ENCODE measurements around the gene SDC4.

The SDC4 gene

GRCh38 chr20:45366192-45366591, 18.0 kb upstream of the SDC4 start:
- no peak for DNase-seq
- H3K4me1 ChIP-seq (ENCODE audit: control insufficient read depth, insufficient read depth, low read length, poor library complexity, severe bottlenecking) = peaks cover 29% of the 10 kb centered on the region
- peaks cover 26% of the 10 kb centered on the region for H3K36me3 ChIP-seq (ENCODE audit: control insufficient read depth, insufficient read depth, low read length)
- no peak overlapping the region for H3K27ac ChIP-seq (ENCODE audit: insufficient read depth, low read length, poor library complexity, severe bottlenecking)
- no peaks in the 10 kb centered on the region for H3K9me3 ChIP-seq (ENCODE audit: control insufficient read depth, low read length)
- no peaks in the 10 kb centered on the region for H3K27me3 ChIP-seq (replicated peaks; ENCODE audit: control insufficient read depth, insufficient read depth, low read length, poor library complexity, severe bottlenecking)
- no peak overlapping the region for H3K4me3 ChIP-seq (ENCODE audit: insufficient read depth, low read depth, low read length, poor library complexity, severe bottlenecking)

GRCh38 chr20:45365444-45365970, 17.3 kb upstream of the SDC4 start:
- no peak overlapping the region for H3K4me3 ChIP-seq (ENCODE audit: insufficient read depth, low read depth, low read length, poor library complexity, severe bottlenecking)

GRCh38 chr20:45363611-45364492, 15.6 kb upstream of the SDC4 start:
- peak overlapping the region; percentile 92 for H3K4me3 ChIP-seq (ENCODE audit: insufficient read depth, low read depth, low read length, poor library complexity, severe bottlenecking)
- no peaks in the 10 kb centered on the region for H3K27me3 ChIP-seq (replicated peaks; ENCODE audit: control insufficient read depth, insufficient read depth, low read length, poor library complexity, severe bottlenecking)
- H3K4me1 ChIP-seq (ENCODE audit: control insufficient read depth, insufficient read depth, low read length, poor library complexity, severe bottlenecking) = peaks cover 28% of the 10 kb centered on the region

More at GRCh38 chr20:45365444-45365970, 17.3 kb upstream of the SDC4 start:
- no peak for DNase-seq
- Histone ChIP-seq H3K9me3 (ENCODE audit: control insufficient read depth, low read length) (no peaks in the 10 kb centered on the region), H3K27me3 (replicated peaks; ENCODE audit: control insufficient read depth, insufficient read depth, low read length, poor library complexity, severe bottlenecking) (no peaks in the 10 kb centered on the region), H3K4me1 (ENCODE audit: control insufficient read depth, insufficient read depth, low read length, poor library complexity, severe bottlenecking) (peaks cover 29% of the 10 kb centered on the region), H3K36me3 (ENCODE audit: control insufficient read depth, insufficient read depth, low read length) (peaks cover 26% of the 10 kb centered on the region), H3K27ac (ENCODE audit: insufficient read depth, low read length, poor library complexity, severe bottlenecking) (no peak overlapping the region)

GRCh38 chr20:45362804-45363610, 14.8 kb upstream of the SDC4 start, which contains the start of gene SYS1:
TSS of gene SYS1 (plus strand) at chr20:45363156. CDS start at chr20:45363532, 376 bp downstream.
- Histone ChIP-seq H3K4me3 (ENCODE audit: insufficient read depth, low read depth, low read length, poor library complexity, severe bottlenecking) (peak within 1 kb of the TSS; percentile 92), H3K27ac (ENCODE audit: insufficient read depth, low read length, poor library complexity, severe bottlenecking) (peak within 1 kb of the TSS; percentile 100), H3K9me3 (ENCODE audit: control insufficient read depth, low read length) (no peaks in the 10 kb centered on the region), H3K36me3 (ENCODE audit: control insufficient read depth, insufficient read depth, low read length) (peaks cover 26% of the 10 kb centered on the region), H3K27me3 (replicated peaks; ENCODE audit: control insufficient read depth, insufficient read depth, low read length, poor library complexity, severe bottlenecking) (no peaks in the 10 kb centered on the region), H3K4me1 (ENCODE audit: control insufficient read depth, insufficient read depth, low read length, poor library complexity, severe bottlenecking) (peaks cover 21% of the 10 kb centered on the region)
- peak; percentile 96 to 98 (median 98) for DNase-seq

More at GRCh38 chr20:45363611-45364492, 15.6 kb upstream of the SDC4 start:
- no peak for DNase-seq
- H3K36me3 ChIP-seq (ENCODE audit: control insufficient read depth, insufficient read depth, low read length) = peaks cover 26% of the 10 kb centered on the region
- no peaks in the 10 kb centered on the region for H3K9me3 ChIP-seq (ENCODE audit: control insufficient read depth, low read length)
- peak overlapping the region; percentile 100 for H3K27ac ChIP-seq (ENCODE audit: insufficient read depth, low read length, poor library complexity, severe bottlenecking)

- H3K36me3 ChIP-seq (ENCODE audit: control insufficient read depth, insufficient read depth, low read length) = peaks cover 17% of the 10 kb centered on the region
- H3K4me1 ChIP-seq (ENCODE audit: control insufficient read depth, insufficient read depth, low read length, poor library complexity, severe bottlenecking) = peaks cover 19% of the 10 kb centered on the region
- no peak overlapping the region for H3K4me3 ChIP-seq (ENCODE audit: insufficient read depth, low read depth, low read length, poor library complexity, severe bottlenecking)
- no peak for DNase-seq
- no peaks in the 10 kb centered on the region for H3K27me3 ChIP-seq (replicated peaks; ENCODE audit: control insufficient read depth, insufficient read depth, low read length, poor library complexity, severe bottlenecking)
- no peaks in the 10 kb centered on the region for H3K9me3 ChIP-seq (ENCODE audit: control insufficient read depth, low read length)
- no peak overlapping the region for H3K27ac ChIP-seq (ENCODE audit: insufficient read depth, low read length, poor library complexity, severe bottlenecking)
Observed at GRCh38 chr20:45361793-45362192, 13.6 kb upstream of the SDC4 start.

- Histone ChIP-seq H3K4me1 (ENCODE audit: control insufficient read depth, insufficient read depth, low read length, poor library complexity, severe bottlenecking) (peaks cover 19% of the 10 kb centered on the region), H3K27ac (ENCODE audit: insufficient read depth, low read length, poor library complexity, severe bottlenecking) (no peak overlapping the region), H3K36me3 (ENCODE audit: control insufficient read depth, insufficient read depth, low read length) (no peaks in the 10 kb centered on the region), H3K4me3 (ENCODE audit: insufficient read depth, low read depth, low read length, poor library complexity, severe bottlenecking) (no peak overlapping the region), H3K27me3 (replicated peaks; ENCODE audit: control insufficient read depth, insufficient read depth, low read length, poor library complexity, severe bottlenecking) (no peaks in the 10 kb centered on the region), H3K9me3 (ENCODE audit: control insufficient read depth, low read length) (no peaks in the 10 kb centered on the region)
- DNase-seq = no peak
Observed at GRCh38 chr20:45359406-45360148, 11.4 kb upstream of the SDC4 start.

- H3K9me3 ChIP-seq (ENCODE audit: control insufficient read depth, low read length) = no peaks in the 10 kb centered on the region
- H3K27ac ChIP-seq (ENCODE audit: insufficient read depth, low read length, poor library complexity, severe bottlenecking) = no peak overlapping the region
- no peak overlapping the region for H3K4me3 ChIP-seq (ENCODE audit: insufficient read depth, low read depth, low read length, poor library complexity, severe bottlenecking)
- peaks cover 17% of the 10 kb centered on the region for H3K4me1 ChIP-seq (ENCODE audit: control insufficient read depth, insufficient read depth, low read length, poor library complexity, severe bottlenecking)
- no peaks in the 10 kb centered on the region for H3K27me3 ChIP-seq (replicated peaks; ENCODE audit: control insufficient read depth, insufficient read depth, low read length, poor library complexity, severe bottlenecking)
- DNase-seq = no peak
- H3K36me3 ChIP-seq (ENCODE audit: control insufficient read depth, insufficient read depth, low read length) = no peaks in the 10 kb centered on the region
Observed at GRCh38 chr20:45359069-45359405, 10.8 kb upstream of the SDC4 start.

GRCh38 chr20:45358282-45359068, 10.3 kb upstream of the SDC4 start:
- H3K4me3 ChIP-seq (ENCODE audit: insufficient read depth, low read depth, low read length, poor library complexity, severe bottlenecking) = no peak overlapping the region
- no peaks in the 10 kb centered on the region for H3K27me3 ChIP-seq (replicated peaks; ENCODE audit: control insufficient read depth, insufficient read depth, low read length, poor library complexity, severe bottlenecking)
- no peaks in the 10 kb centered on the region for H3K36me3 ChIP-seq (ENCODE audit: control insufficient read depth, insufficient read depth, low read length)
- H3K27ac ChIP-seq (ENCODE audit: insufficient read depth, low read length, poor library complexity, severe bottlenecking) = no peak overlapping the region
- no peak for DNase-seq
- H3K4me1 ChIP-seq (ENCODE audit: control insufficient read depth, insufficient read depth, low read length, poor library complexity, severe bottlenecking) = peaks cover 12% of the 10 kb centered on the region
- H3K9me3 ChIP-seq (ENCODE audit: control insufficient read depth, low read length) = no peaks in the 10 kb centered on the region

Data from effector memory CD4-positive, alpha-beta T cell (primary cell).